GM10248 (cell line): ENCODE results near the gene DUS4L.

Experiments
- CTCF ChIA-PET: fragments of 300-600 bp; sonication (Branson Sonifier 250); formaldehyde crosslinking; extraction: SDS; loops from one replicate; lab custom pipeline; 2021; ENCODE audit warnings: antibody characterized with exemption; lab: Yijun Ruan, JAX
- POLR2A ChIA-PET: fragments of 350-650 bp; sonication (Branson Sonifier 250); formaldehyde crosslinking; extraction: SDS; loops from one replicate; lab custom pipeline; 2020; ENCODE audit warnings: antibody characterized with exemption; lab: Yijun Ruan, JAX
- DNase-seq: peaks from one replicate; pipeline ENCODE4 v3.0.0; 2012; ENCODE audit errors: extremely low spot score
- CTCF ChIP-seq: IDR thresholded peaks from 2 replicates; pipeline ENCODE4 v1.5.1; 2012; ENCODE audit warnings: mild to moderate bottlenecking, low read depth; ENCODE audit errors: extremely low read depth, missing control alignments, control extremely low read depth

The DUS4L gene

DNA sequence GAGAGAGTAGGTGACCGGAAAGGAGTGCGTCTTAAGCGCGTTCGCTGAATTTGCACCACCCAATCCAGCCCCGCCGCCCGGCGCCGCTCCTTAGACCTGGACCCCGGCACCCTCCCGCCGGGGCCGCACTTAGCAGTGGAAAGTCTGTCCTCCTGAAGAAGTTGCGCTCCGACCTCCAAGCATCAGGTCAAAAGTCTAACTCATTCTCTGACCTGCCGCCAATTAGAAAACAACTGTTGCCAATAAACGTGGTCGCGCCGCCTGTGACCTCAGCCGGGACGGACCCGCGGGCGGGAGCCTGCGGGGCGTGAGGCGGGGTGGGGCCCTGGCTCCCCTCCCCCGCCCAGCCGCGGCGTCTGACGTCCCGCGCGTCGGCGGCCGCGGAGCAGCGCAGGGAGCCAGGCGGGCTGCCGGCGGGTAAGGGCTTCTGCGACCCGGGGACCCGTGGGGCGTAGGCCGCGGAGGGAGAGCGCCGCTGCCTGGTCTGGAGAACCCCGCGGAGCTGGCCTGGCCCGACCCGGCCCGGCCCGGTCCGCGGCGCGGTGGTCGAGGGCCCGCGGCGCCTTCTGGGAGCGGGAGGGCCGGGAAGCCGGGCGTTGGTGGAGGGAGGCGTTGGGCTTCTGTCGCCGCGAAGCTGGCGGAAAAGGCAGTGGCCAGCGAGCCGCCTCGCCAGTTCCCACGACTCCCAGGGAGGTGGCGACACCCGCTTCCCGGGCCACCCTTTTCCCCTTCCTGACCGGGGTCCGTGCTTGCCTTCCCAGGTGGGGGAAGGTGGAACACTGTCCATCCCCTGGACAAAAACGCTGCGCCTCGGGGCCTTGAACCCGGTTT is 16.3 kb downstream of the DUS4L start, which contains the start of gene BCAP29:
Gene BCAP29, plus strand, starts transcription at position 362 of the 831 bp plus-strand sequence. CDS start 527 bp downstream, outside the sequence.
- ChIA-PET CTCF (interaction anchor here (1.0 kb wide), 1 partner anchor 145 kb away, joined by 4 read pairs; no protein-coding TSS in a partner anchor), POLR2A (no interaction called here)
- DNase-seq: peak; percentile 88

DNA sequence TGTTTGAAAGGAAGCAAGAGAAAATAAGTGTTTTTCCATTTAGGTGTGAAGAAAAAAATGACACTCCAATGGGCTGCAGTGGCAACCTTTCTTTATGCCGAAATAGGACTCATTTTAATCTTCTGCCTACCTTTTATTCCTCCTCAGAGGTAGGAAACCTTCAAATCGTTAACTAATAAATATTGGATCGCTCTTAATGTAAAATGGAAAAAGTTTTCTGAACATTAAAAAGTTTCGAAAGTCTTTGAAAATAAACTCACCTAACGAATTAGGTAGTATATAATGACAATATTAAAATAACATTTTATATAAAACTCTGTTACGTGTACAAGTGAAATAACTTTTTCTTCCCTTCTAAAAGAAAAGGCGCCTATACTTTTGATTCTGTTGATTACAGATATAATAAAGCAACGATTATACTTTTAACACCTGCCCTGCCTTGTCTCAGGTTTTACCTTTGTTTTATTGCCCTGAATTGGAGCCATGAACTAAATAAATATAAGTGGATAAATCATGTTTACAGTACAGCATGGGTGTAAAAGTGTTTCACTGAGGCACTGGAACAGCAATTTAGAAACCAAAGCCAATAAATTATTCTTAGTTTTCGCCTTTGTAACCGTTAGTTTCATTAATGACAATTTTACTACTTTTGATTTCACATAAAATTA is 17.1 kb downstream of the DUS4L start:
- POLR2A ChIA-PET: no interaction called here
- no peak for DNase-seq
- CTCF ChIA-PET: interaction anchor here (1.0 to 1.1 kb wide), 3 partner anchors 11 to 116 kb away, joined by 3 to 4 read pairs (median 4); no protein-coding TSS in a partner anchor
- TF ChIP-seq CTCF: no peak

More for the DNA sequence above, 16.3 kb downstream of the DUS4L start, which contains the start of gene BCAP29:
- no peak for TF ChIP-seq CTCF

- DNase-seq: no peak
- CTCF ChIA-PET: interaction anchor here (1.0 to 1.1 kb wide), 4 partner anchors 9 to 117 kb away, joined by 3 to 4 read pairs (median 4); no protein-coding TSS in a partner anchor
- no peak for TF ChIP-seq CTCF
- POLR2A ChIA-PET: no interaction called here
Measured at GRCh38 chr7:107581387-107582013, 17.7 kb downstream of the DUS4L start.

- ChIA-PET POLR2A (no interaction called here), CTCF (no interaction called here)
- DNase-seq: no peak
- TF ChIP-seq CTCF: no peak
Measured at GRCh38 chr7:107582875-107583274, 19.1 kb downstream of the DUS4L start.

- CTCF ChIA-PET: interaction anchor here (1.0 kb wide), 1 partner anchor 9 kb away, joined by 3 read pairs; no protein-coding TSS in a partner anchor
- POLR2A ChIA-PET: no interaction called here
- no peak for DNase-seq
- TF ChIP-seq CTCF: no peak
Measured at GRCh38 chr7:107584716-107585115, 20.9 kb downstream of the DUS4L start.
